AG09309 (cell line): ENCODE measurements around the gene ZFR.

Source experiments
- DNase-seq: peaks from one replicate; pipeline ENCODE4 v3.0.0-alpha.2; 2010; ENCODE audit warnings: low read depth
- H3K4me3 ChIP-seq: 2 replicates; pipeline ENCODE4 v1.5.1; 2011; ENCODE audit warnings: mild to moderate bottlenecking, low read depth, low read length, moderate library complexity; ENCODE audit not compliant: control insufficient read depth
- CTCF ChIP-seq: IDR thresholded peaks from 2 replicates; pipeline ENCODE4 v1.5.1; 2011; ENCODE audit warnings: mild to moderate bottlenecking, low read depth, low read length, inconsistent platforms; ENCODE audit not compliant: insufficient read depth, control insufficient read depth; ENCODE audit errors: missing control alignments

Gene ZFR

GRCh38 chr5:32358611-32359010, 85.9 kb downstream of the ZFR start:
- H3K4me3 ChIP-seq = no peak overlapping the region
- TF ChIP-seq CTCF = no peak
- DNase-seq = no peak

- no peak for TF ChIP-seq CTCF
- DNase-seq = no peak
- H3K4me3 ChIP-seq = no peak overlapping the region
These were observed 86.9 kb downstream of the ZFR start for GRCh38 chr5:32357658-32358057.

- H3K4me3 ChIP-seq = no peak overlapping the region
- DNase-seq = no peak
- no peak for TF ChIP-seq CTCF
These were observed 88.9 kb downstream of the ZFR start for GRCh38 chr5:32355686-32356085.

GRCh38 chr5:32353420-32353819, 91.1 kb downstream of the ZFR start:
- H3K4me3 ChIP-seq = no peak overlapping the region
- DNase-seq = no peak
- TF ChIP-seq CTCF = no peak

- DNase-seq = no peak
- TF ChIP-seq CTCF = no peak
- H3K4me3 ChIP-seq = no peak overlapping the region
These were observed 91.9 kb downstream of the ZFR start for GRCh38 chr5:32352685-32353084.

- no peak for TF ChIP-seq CTCF
- H3K4me3 ChIP-seq = no peak overlapping the region
- no peak for DNase-seq
These were observed 97.7 kb downstream of the ZFR start for GRCh38 chr5:32346869-32347268.

- TF ChIP-seq CTCF = no peak
- H3K4me3 ChIP-seq = no peak overlapping the region
- no peak for DNase-seq
These were observed 101.4 kb downstream of the ZFR start for GRCh38 chr5:32343058-32343672.
